Bronchial epithelial cell (primary cell): ENCODE data around the gene MFAP2. TPM values are rescaled to one million over a fixed set of nuclear protein-coding genes. Genes with fewer than 3 reads are reported as not detected.

Experiments used
- DNase-seq: peaks from one replicate; pipeline ENCODE4 v3.0.0-alpha.2; 2010; ENCODE audit warnings: low read depth
- FAIRE-seq: peaks from 2 replicates; lab custom pipeline; 2011; peaks lifted over from hg19 to GRCh38; lab: Jason Lieb, UNC
- H3K27me3 ChIP-seq: 2 replicates; pipeline ENCODE4 v1.5.1; 2011; ENCODE audit warnings: low read length; ENCODE audit not compliant: control insufficient read depth, insufficient read depth
- H3K36me3 ChIP-seq: 2 replicates; pipeline ENCODE4 v1.5.1; 2011; ENCODE audit warnings: low read length; ENCODE audit not compliant: control insufficient read depth, insufficient read depth
- H3K4me3 ChIP-seq: 2 replicates; pipeline ENCODE4 v1.5.1; 2011; ENCODE audit warnings: mild to moderate bottlenecking, low read depth, low read length, control low read depth
- total RNA-seq: library from RNA; depleted of rRNA; stranded (reverse); fragments of >200 nt; gene quantifications from 2 replicates; pipeline ENCODE4 v1.2.1, GENCODE V29; 2014
- TF ChIP-seq, protein P1 (sequence below): IDR thresholded peaks from 2 replicates; pipeline ENCODE4 v1.5.1; 2011; ENCODE audit warnings: mild to moderate bottlenecking, moderate library complexity, low read length, control low read depth, inconsistent platforms; ENCODE audit not compliant: insufficient read depth, severe bottlenecking

MFAP2 gene
- total RNA-seq, 1 donor from 2014 or later, result 7.9 TPM

GRCh38 chr1:17024721-17025120 is 44.3 kb upstream of the MFAP2 start:
- Histone ChIP-seq H3K4me3 (no peak overlapping the region), H3K36me3 (peaks cover 29% of the 10 kb centered on the region), H3K27me3 (no peaks in the 10 kb centered on the region)
- TF ChIP-seq, protein P1, sequence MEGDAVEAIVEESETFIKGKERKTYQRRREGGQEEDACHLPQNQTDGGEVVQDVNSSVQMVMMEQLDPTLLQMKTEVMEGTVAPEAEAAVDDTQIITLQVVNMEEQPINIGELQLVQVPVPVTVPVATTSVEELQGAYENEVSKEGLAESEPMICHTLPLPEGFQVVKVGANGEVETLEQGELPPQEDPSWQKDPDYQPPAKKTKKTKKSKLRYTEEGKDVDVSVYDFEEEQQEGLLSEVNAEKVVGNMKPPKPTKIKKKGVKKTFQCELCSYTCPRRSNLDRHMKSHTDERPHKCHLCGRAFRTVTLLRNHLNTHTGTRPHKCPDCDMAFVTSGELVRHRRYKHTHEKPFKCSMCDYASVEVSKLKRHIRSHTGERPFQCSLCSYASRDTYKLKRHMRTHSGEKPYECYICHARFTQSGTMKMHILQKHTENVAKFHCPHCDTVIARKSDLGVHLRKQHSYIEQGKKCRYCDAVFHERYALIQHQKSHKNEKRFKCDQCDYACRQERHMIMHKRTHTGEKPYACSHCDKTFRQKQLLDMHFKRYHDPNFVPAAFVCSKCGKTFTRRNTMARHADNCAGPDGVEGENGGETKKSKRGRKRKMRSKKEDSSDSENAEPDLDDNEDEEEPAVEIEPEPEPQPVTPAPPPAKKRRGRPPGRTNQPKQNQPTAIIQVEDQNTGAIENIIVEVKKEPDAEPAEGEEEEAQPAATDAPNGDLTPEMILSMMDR, result no peak
- DNase-seq (no peak), FAIRE-seq (no peak)

GRCh38 chr1:17023573-17023972 is 43.2 kb upstream of the MFAP2 start:
- H3K4me3 ChIP-seq, result no peak overlapping the region
- no peaks in the 10 kb centered on the region for H3K27me3 ChIP-seq
- H3K36me3 ChIP-seq, result peaks cover 27% of the 10 kb centered on the region
- DNase-seq, result no peak
- FAIRE-seq, result no peak
- TF ChIP-seq, protein P1, result no peak

DNA sequence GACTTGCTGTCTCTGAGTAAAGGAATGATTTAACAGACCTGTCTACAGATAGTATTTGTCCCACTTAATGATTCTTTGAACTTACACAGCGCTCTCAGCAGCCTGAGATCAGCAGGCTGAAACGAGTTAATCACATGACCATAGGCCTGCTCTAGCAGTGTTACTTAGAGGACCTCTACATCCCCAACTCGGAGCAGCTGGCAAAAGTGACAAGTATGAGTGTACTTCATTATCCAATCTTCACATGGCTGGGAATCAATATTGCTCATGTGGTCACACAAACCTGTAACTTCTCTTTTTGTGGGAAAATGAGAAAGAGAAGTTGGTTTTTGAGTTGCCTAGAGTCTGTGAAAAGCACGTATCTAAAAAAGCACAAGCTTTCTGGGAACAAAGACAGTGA is 42.7 kb upstream of the MFAP2 start:
- Histone ChIP-seq H3K27me3 (no peaks in the 10 kb centered on the region), H3K36me3 (peaks cover 27% of the 10 kb centered on the region), H3K4me3 (no peak overlapping the region)
- no peak for DNase-seq
- no peak for FAIRE-seq
- TF ChIP-seq, protein P1, result no peak

DNA sequence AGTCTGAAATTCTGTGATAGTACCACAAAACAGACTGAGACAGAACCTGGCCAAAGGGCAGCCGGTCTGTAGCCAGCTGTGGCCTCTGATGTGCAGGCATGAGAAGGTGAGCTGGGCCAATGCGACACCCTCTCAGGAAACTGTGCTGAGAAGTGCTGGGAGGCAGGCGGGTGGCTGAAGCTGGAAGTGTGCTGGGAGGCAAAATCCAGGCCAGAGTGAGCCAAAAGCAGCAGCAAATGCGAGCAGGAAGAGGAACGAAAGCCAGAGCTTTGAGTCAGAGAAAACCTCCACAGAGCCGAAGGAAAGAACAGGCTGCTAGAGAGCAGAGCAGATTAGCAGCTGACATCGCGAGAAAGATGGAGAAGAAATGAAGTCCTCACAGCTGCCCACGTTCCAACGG is 41.5 kb upstream of the MFAP2 start:
- Histone ChIP-seq H3K27me3 (no peaks in the 10 kb centered on the region), H3K4me3 (no peak overlapping the region), H3K36me3 (peaks cover 27% of the 10 kb centered on the region)
- DNase-seq, result no peak
- TF ChIP-seq, protein P1, result no peak
- FAIRE-seq, result no peak

DNA sequence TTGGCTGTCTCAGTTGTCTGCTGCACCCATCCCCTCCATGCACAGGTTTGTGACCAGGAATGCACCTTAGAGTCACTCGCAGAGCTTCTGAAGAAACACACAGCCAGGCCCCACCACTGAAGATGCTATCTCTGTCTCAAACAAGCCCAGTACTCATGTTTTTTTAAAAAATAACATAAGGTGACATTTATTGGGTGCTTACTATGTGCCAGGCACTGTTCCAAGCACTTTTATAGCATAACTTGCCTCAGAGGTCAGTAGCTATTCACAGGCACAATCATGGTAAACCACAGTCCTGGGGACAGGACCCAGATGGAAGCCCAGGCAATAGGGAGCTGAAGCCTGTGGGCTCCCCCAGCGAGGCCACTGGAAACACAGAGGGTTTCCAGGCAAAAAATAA is 40.1 kb upstream of the MFAP2 start:
- DNase-seq (no peak), FAIRE-seq (no peak)
- Histone ChIP-seq H3K36me3 (peaks cover 24% of the 10 kb centered on the region), H3K27me3 (no peaks in the 10 kb centered on the region), H3K4me3 (no peak overlapping the region)
- TF ChIP-seq, protein P1, result no peak

- TF ChIP-seq, protein P1, result no peak
- DNase-seq, result no peak
- no peaks in the 10 kb centered on the region for H3K27me3 ChIP-seq
- H3K36me3 ChIP-seq, result peaks cover 19% of the 10 kb centered on the region
- no peak for FAIRE-seq
- H3K4me3 ChIP-seq, result no peak overlapping the region
Observed at GRCh38 chr1:17018849-17019248, 38.4 kb upstream of the MFAP2 start.
